Mononuclear cell (primary cell): Measurements from ENCODE around the gene BCDIN3D. TPM values are rescaled to one million over a fixed set of nuclear protein-coding genes. Genes with fewer than 3 reads are reported as not detected.
"Not testable (repeated sequence)": the region's sequence is repeated elsewhere in the genome, so short reads cannot be mapped to it uniquely, and the experiment has no call there.

Source experiments
- H3K27me3 ChIP-seq: 2 replicates; pipeline ENCODE4 v1.6.0; 2011; ENCODE audit warnings: low read length, control low read depth; ENCODE audit not compliant: insufficient read depth
- H3K4me1 ChIP-seq: 2 replicates; pipeline ENCODE4 v1.5.1; 2011; ENCODE audit warnings: mild to moderate bottlenecking, low read length, control low read depth; ENCODE audit not compliant: insufficient read depth
- H3K4me3 ChIP-seq: 2 replicates; pipeline ENCODE4 v1.5.1; 2011; ENCODE audit warnings: mild to moderate bottlenecking, low read length, moderate library complexity
- H3K9me3 ChIP-seq: 2 replicates; pipeline ENCODE4 v1.5.1; 2011; ENCODE audit warnings: low read depth, mild to moderate bottlenecking, control low read depth, low read length
- total RNA-seq: library from RNA; depleted of rRNA; stranded (reverse); fragments of >200 nt; gene quantifications from one replicate; pipeline ENCODE4 v1.2.3, GENCODE V29; 2012

BCDIN3D gene
- total RNA-seq, 1 donor = 4.7 TPM

GRCh38 chr12:49882248-49882850 is 39.4 kb upstream of the BCDIN3D start:
- Histone ChIP-seq H3K4me1 (no peaks in the 10 kb centered on the region), H3K27me3 (no peaks in the 10 kb centered on the region), H3K4me3 (no peak overlapping the region), H3K9me3 (no peaks in the 10 kb centered on the region)

DNA sequence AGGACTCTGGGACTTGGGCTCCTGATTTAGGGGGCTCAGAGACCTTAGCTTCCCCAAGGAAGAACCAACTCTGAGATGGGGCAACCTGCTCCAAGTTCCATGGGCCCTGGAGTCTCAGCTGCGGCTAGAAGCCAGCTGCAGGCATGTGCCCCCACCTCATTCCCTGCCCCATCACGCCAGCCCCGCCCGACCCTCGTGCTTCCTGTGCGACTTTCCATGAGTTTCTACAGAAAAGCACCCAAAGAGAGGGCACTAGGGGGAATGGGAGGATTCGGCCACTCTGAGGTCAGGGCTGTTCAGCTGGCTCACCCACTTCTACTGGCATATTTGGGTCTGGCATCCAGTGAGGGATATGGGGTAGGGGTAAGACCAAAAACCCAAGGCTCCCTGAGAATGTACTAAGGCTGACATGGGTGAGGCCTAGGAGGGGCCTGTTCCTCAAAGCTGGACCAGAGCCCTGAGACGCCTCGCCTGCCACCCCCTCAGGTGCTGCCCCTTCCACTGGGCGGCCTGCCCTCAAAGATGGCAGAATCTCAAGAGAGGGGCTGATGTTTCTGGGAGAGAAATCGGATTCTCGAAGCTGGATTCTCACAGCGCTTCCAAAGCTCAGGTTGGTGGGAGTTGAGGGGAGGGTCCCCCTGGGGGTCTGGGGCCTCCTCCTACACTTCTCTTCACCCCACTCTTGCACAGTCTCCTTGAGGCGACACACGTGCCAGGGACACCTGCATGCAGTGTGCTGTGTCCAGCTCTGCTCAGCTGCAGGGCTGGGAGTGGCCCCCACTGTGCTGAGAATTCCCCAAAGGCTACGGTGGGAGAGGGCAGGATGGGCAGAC is 38.7 kb upstream of the BCDIN3D start:
- Histone ChIP-seq H3K4me1 (no peaks in the 10 kb centered on the region), H3K27me3 (no peaks in the 10 kb centered on the region), H3K4me3 (no peak overlapping the region), H3K9me3 (no peaks in the 10 kb centered on the region)

DNA sequence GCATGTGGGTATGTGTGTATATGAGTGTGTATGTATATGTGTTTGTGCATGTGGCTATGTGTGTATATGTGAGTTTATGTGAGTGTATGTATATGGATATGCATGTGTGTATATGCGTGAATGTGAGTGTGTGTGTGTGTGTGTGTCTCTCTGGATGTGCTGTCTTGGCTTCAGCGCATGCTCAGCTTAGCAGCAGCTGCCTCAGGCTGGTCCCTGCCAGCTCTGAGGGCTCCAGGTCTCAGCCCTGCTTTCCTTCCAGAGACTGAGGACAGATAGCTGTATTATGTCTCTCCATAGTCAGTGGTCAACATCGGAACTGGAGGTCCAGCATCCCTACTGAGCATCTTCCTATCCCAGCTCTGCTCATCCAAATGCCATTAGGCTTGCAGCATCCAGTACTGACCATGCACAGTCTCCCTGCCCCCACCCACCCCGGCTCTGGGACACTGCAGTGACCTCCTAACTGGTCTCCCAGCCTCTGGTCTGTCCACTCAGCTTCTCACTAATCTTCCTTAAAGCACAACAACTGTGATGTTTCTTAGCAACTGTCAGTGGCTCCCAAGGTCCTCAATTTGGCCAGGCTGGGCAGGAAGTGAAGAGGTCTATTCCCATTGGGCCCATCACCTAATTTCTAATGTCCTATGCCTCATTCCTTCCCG is 38.0 kb upstream of the BCDIN3D start:
- Histone ChIP-seq H3K27me3 (no peaks in the 10 kb centered on the region), H3K9me3 (no peaks in the 10 kb centered on the region), H3K4me3 (no peak overlapping the region), H3K4me1 (no peaks in the 10 kb centered on the region)

- not testable (repeated sequence) for H3K9me3 ChIP-seq, H3K4me3 ChIP-seq, H3K27me3 ChIP-seq, H3K4me1 ChIP-seq
These were observed 36.2 kb upstream of the BCDIN3D start for GRCh38 chr12:49879065-49879464.

DNA sequence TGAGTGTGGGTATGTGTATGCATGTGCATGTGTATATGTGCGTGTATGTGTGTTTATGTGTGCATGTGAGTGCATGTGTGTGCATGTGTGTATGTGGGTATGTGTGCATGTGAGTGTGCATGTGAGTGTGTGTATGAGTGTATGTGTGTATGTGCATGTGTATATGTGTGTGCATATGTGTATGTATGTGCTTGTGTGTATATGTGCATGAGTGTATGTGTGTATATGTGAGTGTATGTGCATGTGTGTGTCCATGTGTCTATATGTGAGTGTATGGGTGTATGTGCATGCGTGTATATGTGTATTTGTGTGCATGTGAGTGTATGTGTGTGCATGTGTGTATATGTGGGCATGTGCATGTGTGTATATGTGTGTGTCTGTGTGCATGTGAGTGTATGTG is 35.1 kb upstream of the BCDIN3D start:
- no peaks in the 10 kb centered on the region for H3K27me3 ChIP-seq
- no peaks in the 10 kb centered on the region for H3K4me1 ChIP-seq
- no peak overlapping the region for H3K4me3 ChIP-seq
- H3K9me3 ChIP-seq = no peaks in the 10 kb centered on the region

- no peaks in the 10 kb centered on the region for H3K9me3 ChIP-seq
- no peak overlapping the region for H3K4me3 ChIP-seq
- no peaks in the 10 kb centered on the region for H3K4me1 ChIP-seq
- no peaks in the 10 kb centered on the region for H3K27me3 ChIP-seq
These were observed 34.2 kb upstream of the BCDIN3D start for GRCh38 chr12:49877066-49877465.

DNA sequence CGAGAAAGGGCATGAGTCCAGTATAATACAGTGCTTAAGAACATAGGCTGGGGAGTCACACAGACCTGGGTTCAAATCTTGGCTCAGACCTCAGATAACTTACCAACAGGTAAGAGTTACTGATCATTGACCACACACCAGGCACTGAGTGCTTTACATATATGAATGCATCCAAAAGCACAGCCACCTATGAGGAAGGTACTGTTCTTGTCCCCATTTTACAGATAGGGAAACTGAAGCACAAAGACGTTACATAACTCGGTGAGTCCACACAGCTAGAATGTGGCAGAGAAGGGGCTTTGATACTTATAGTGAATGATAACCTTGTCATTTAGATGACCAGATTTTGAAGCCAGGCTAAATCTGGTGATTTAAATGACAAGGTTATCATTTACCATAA is 33.2 kb upstream of the BCDIN3D start:
- Histone ChIP-seq H3K9me3 (no peaks in the 10 kb centered on the region), H3K4me1 (no peaks in the 10 kb centered on the region), H3K4me3 (no peak overlapping the region), H3K27me3 (no peaks in the 10 kb centered on the region)

GRCh38 chr12:49875115-49875720 is 32.3 kb upstream of the BCDIN3D start:
- Histone ChIP-seq H3K4me3 (no peak overlapping the region), H3K9me3 (no peaks in the 10 kb centered on the region), H3K27me3 (no peaks in the 10 kb centered on the region), H3K4me1 (no peaks in the 10 kb centered on the region)

GRCh38 chr12:49874142-49874897 is 31.4 kb upstream of the BCDIN3D start:
- no peak overlapping the region for H3K4me3 ChIP-seq
- no peaks in the 10 kb centered on the region for H3K9me3 ChIP-seq
- H3K4me1 ChIP-seq = no peaks in the 10 kb centered on the region
- H3K27me3 ChIP-seq = no peaks in the 10 kb centered on the region

GRCh38 chr12:49873361-49873934 is 30.5 kb upstream of the BCDIN3D start:
- Histone ChIP-seq H3K4me1 (no peaks in the 10 kb centered on the region), H3K4me3 (no peak overlapping the region), H3K9me3 (no peaks in the 10 kb centered on the region), H3K27me3 (no peaks in the 10 kb centered on the region)

DNA sequence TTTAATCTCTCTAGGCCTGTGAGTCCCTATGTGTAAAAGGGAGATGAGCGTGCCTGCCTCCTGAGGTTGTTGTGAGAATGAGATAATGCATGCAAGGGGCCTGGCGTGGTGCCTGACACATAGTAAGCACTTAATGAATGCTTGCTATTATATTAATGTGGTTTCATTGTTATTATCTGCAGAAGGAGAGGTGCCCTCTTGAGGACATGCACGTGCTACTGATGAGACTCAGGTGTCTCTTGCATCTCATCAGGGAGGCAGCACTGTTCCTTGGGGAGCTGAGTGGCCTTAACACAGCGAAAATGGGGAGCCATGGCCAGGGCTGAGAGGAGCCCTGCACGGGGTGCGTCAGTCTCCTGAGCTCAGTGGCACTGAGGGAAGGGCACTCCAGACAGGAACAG is 29.9 kb upstream of the BCDIN3D start:
- no peaks in the 10 kb centered on the region for H3K27me3 ChIP-seq
- no peaks in the 10 kb centered on the region for H3K9me3 ChIP-seq
- no peak overlapping the region for H3K4me3 ChIP-seq

DNA sequence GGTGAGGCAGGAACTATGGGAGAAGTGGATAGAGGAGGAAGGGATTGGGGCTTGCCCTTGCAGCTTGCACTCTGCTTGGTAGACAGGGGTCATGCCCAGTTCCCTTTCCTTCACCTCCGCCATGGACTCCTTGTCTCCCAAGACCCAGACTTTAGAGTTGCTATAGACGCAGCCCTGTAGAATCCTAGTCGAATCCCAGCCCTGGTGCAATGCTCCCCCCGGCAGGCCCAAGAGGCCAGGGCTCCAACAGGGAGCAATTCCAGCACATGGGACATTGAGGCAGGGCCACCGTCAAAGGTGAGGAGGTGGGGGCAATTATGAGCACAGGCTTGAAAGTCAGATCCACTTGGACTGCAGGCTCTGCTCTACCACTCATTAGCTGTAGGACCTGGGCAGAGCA is 29.5 kb upstream of the BCDIN3D start:
- Histone ChIP-seq H3K4me1 (no peaks in the 10 kb centered on the region), H3K27me3 (no peaks in the 10 kb centered on the region)

More for the DNA sequence above, 29.9 kb upstream of the BCDIN3D start:
- H3K4me1 ChIP-seq = no peaks in the 10 kb centered on the region

GRCh38 chr12:49871811-49872251 is 28.9 kb upstream of the BCDIN3D start:
- not testable (repeated sequence) for H3K4me3 ChIP-seq, H3K4me1 ChIP-seq, H3K27me3 ChIP-seq, H3K9me3 ChIP-seq

More for the DNA sequence above, 29.5 kb upstream of the BCDIN3D start:
- no peaks in the 10 kb centered on the region for H3K9me3 ChIP-seq
- no peak overlapping the region for H3K4me3 ChIP-seq

DNA sequence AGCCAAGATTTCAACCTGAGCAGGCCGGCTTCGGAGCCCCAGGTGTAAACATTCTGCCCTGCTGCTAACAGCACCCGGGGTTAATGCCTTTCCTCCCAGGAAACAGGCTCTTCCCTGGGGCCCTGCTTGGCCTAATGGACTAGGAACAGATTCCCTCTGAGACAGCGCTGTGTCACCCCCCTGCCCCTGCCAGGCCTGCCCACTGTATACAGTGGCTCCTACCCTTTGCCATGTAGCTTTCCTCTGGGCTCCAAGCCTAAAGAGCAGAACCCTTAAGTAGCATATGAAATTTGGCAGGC is 28.3 kb upstream of the BCDIN3D start:
- Histone ChIP-seq H3K27me3 (no peaks in the 10 kb centered on the region), H3K9me3 (no peaks in the 10 kb centered on the region), H3K4me1 (no peaks in the 10 kb centered on the region), H3K4me3 (no peak overlapping the region)
